Neural cell (in vitro differentiated cells): ENCODE results near the gene BTNL3. TPM values are rescaled to one million over a fixed set of nuclear protein-coding genes. Genes with fewer than 3 reads are reported as not detected.

Experiments used
- H2AFZ ChIP-seq: fragments of 200-600, 300-800 bp; sonication (generic), shearing (Covaris generic); 2 replicates; pipeline ENCODE4 v1.6.0; 2014; ENCODE audit warnings: low read depth, mild to moderate bottlenecking, antibody characterized with exemption, low read length, moderate library complexity
- H3F3A ChIP-seq: fragments of 200-600 bp; shearing (Covaris generic); 2 replicates; pipeline ENCODE4 v1.6.1; 2016; ENCODE audit warnings: mild to moderate bottlenecking, moderate library complexity, mixed read lengths, antibody characterized with exemption, low read length; ENCODE audit not compliant: insufficient read depth, poor library complexity, severe bottlenecking
- H3K27ac ChIP-seq: fragments of 200-600, 300-800 bp; sonication (generic), shearing (Covaris generic); 2 replicates; pipeline ENCODE4 v1.5.1; 2014; ENCODE audit warnings: mild to moderate bottlenecking, low read length, moderate library complexity
- H3K27me3 ChIP-seq: fragments of 300-800, 200-600 bp; sonication (generic), shearing (Covaris generic); 2 replicates; pipeline ENCODE4 v1.6.0; 2014; ENCODE audit warnings: mild to moderate bottlenecking, low read depth, low read length, moderate library complexity; ENCODE audit not compliant: insufficient read depth
- H3K36me3 ChIP-seq: fragments of 300-800, 200-600 bp; sonication (generic), shearing (Covaris generic); 2 replicates; pipeline ENCODE4 v1.5.1; 2014; ENCODE audit warnings: mild to moderate bottlenecking, antibody characterized with exemption, low read length, moderate library complexity; ENCODE audit not compliant: insufficient read depth
- H3K4me2 ChIP-seq: fragments of 300-800, 200-600 bp; sonication (generic), shearing (Covaris generic); 2 replicates; pipeline ENCODE4 v1.6.0; 2014; ENCODE audit warnings: mild to moderate bottlenecking, low read length
- H3K4me3 ChIP-seq: fragments of 300-800, 200-600 bp; sonication (generic), shearing (Covaris generic); 2 replicates; pipeline ENCODE4 v1.5.1; 2014; ENCODE audit warnings: mild to moderate bottlenecking, low read length, moderate library complexity
- H3K79me2 ChIP-seq: fragments of 200-600 bp; shearing (Covaris generic); replicated peaks from 2 replicates; pipeline ENCODE4 v1.6.0; 2014; ENCODE audit warnings: mild to moderate bottlenecking, low read length, moderate library complexity; ENCODE audit not compliant: insufficient read depth
- H3K9ac ChIP-seq: fragments of 300-800, 200-600 bp; sonication (generic), shearing (Covaris generic); 2 replicates; pipeline ENCODE4 v1.6.1; 2016; ENCODE audit warnings: mild to moderate bottlenecking, low read length, mixed read lengths
- H3K9me2 ChIP-seq: fragments of 200-600 bp; shearing (Covaris generic); 2 replicates; pipeline ENCODE4 v1.6.1; 2016; ENCODE audit warnings: mild to moderate bottlenecking, low read length, mixed read lengths; ENCODE audit not compliant: insufficient read depth
- H3K9me3 ChIP-seq: fragments of 200-600, 300-800 bp; sonication (generic), shearing (Covaris generic); 2 replicates; pipeline ENCODE4 v1.6.1; 2016; ENCODE audit warnings: mild to moderate bottlenecking, mixed run types, low read length, moderate library complexity, mixed read lengths
- H4K20me1 ChIP-seq: fragments of 200-600 bp; shearing (Covaris generic); 2 replicates; pipeline ENCODE4 v1.6.1; 2016; ENCODE audit warnings: mild to moderate bottlenecking, mixed run types; ENCODE audit not compliant: insufficient read depth
- EP300 ChIP-seq: fragments of 450-650 bp; conservative IDR thresholded peaks from 2 replicates; pipeline ENCODE4 v1.6.1; 2014; ENCODE audit warnings: antibody characterized with exemption, mild to moderate bottlenecking, moderate library complexity; ENCODE audit not compliant: poor library complexity, severe bottlenecking
- EZH2 ChIP-seq: fragments of 200-600, 300-800 bp; shearing (Covaris generic), sonication (generic); IDR thresholded peaks from 2 replicates; pipeline ENCODE4 v1.6.1; 2014; ENCODE audit warnings: antibody characterized with exemption, low read length, borderline replicate concordance, mild to moderate bottlenecking; ENCODE audit not compliant: insufficient read depth, poor library complexity, severe bottlenecking
- MXI1 ChIP-seq: fragments of 450-650 bp; conservative IDR thresholded peaks from 2 replicates; pipeline ENCODE4 v1.6.1; 2014; ENCODE audit warnings: antibody characterized with exemption, mild to moderate bottlenecking; ENCODE audit not compliant: poor library complexity, severe bottlenecking
- POLR2AphosphoS5 ChIP-seq: IDR thresholded peaks from 2 replicates; pipeline ENCODE4 v1.6.1; 2012
- RAD21 ChIP-seq: fragments of 450-650 bp; conservative IDR thresholded peaks from 2 replicates; pipeline ENCODE4 v1.6.1; 2014; ENCODE audit warnings: antibody characterized with exemption, mild to moderate bottlenecking, moderate library complexity
- SMC3 ChIP-seq: fragments of 450-650 bp; conservative IDR thresholded peaks from 2 replicates; pipeline ENCODE4 v1.6.1; 2014; ENCODE audit warnings: antibody characterized with exemption, mild to moderate bottlenecking, moderate library complexity; ENCODE audit not compliant: poor library complexity
- TAF1 ChIP-seq: IDR thresholded peaks from 2 replicates; pipeline ENCODE4 v1.6.1; 2012; ENCODE audit warnings: low read depth
- polyA plus RNA-seq: library from polyadenylated mRNA; depleted of rRNA; stranded (reverse); fragments of >200 nt; gene quantifications from 2 replicates; pipeline ENCODE4 v1.2.3, GENCODE V29; 2014
- TF ChIP-seq, protein P1 (sequence below): fragments of 450-650 bp; IDR thresholded peaks from 2 replicates; pipeline ENCODE4 v1.5.1; 2014; ENCODE audit warnings: antibody characterized with exemption, mild to moderate bottlenecking, moderate library complexity; ENCODE audit not compliant: poor library complexity, severe bottlenecking
- TF ChIP-seq, protein P2 (sequence below): IDR thresholded peaks from 2 replicates; pipeline ENCODE4 v1.6.1; 2012; ENCODE audit warnings: borderline replicate concordance

The BTNL3 gene
- polyA plus RNA-seq, 1 donor from 2014 or later, result not detected

DNA sequence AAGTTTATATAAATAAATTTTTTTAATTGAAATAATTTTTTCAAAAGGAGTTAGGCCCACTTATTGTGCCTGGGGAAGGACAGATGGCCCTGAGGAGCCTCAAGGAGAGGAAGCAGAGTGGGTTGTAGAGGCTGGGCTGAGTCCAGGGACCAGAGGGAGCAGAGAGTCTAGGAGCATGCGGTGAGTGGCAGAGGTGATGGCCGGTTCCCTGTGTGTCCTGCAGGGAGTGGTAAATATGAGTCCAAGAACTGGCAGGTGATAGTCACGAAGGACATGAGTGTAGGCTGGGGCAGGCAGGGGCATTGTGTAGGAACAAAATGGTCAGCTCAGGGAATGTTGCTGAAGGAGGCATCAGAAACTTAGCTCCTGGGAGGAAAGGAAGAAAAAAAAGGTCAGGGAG, 43.1 kb downstream of the BTNL3 start:
- no peak overlapping the region for H3K4me2 ChIP-seq
- no peak overlapping the region for H3K27ac ChIP-seq
- H3K9me2 ChIP-seq, result no peaks in the 10 kb centered on the region
- no peaks in the 10 kb centered on the region for H3K79me2 ChIP-seq
- no peak for TF ChIP-seq POLR2AphosphoS5
- no peak for TF ChIP-seq RAD21
- TF ChIP-seq EZH2, result no peak
- no peak for TF ChIP-seq EP300
- TF ChIP-seq MXI1, result no peak
- no peak for TF ChIP-seq TAF1
- no peak for TF ChIP-seq SMC3
- TF ChIP-seq, protein P1, sequence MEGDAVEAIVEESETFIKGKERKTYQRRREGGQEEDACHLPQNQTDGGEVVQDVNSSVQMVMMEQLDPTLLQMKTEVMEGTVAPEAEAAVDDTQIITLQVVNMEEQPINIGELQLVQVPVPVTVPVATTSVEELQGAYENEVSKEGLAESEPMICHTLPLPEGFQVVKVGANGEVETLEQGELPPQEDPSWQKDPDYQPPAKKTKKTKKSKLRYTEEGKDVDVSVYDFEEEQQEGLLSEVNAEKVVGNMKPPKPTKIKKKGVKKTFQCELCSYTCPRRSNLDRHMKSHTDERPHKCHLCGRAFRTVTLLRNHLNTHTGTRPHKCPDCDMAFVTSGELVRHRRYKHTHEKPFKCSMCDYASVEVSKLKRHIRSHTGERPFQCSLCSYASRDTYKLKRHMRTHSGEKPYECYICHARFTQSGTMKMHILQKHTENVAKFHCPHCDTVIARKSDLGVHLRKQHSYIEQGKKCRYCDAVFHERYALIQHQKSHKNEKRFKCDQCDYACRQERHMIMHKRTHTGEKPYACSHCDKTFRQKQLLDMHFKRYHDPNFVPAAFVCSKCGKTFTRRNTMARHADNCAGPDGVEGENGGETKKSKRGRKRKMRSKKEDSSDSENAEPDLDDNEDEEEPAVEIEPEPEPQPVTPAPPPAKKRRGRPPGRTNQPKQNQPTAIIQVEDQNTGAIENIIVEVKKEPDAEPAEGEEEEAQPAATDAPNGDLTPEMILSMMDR, result no peak
- TF ChIP-seq, protein P2, sequence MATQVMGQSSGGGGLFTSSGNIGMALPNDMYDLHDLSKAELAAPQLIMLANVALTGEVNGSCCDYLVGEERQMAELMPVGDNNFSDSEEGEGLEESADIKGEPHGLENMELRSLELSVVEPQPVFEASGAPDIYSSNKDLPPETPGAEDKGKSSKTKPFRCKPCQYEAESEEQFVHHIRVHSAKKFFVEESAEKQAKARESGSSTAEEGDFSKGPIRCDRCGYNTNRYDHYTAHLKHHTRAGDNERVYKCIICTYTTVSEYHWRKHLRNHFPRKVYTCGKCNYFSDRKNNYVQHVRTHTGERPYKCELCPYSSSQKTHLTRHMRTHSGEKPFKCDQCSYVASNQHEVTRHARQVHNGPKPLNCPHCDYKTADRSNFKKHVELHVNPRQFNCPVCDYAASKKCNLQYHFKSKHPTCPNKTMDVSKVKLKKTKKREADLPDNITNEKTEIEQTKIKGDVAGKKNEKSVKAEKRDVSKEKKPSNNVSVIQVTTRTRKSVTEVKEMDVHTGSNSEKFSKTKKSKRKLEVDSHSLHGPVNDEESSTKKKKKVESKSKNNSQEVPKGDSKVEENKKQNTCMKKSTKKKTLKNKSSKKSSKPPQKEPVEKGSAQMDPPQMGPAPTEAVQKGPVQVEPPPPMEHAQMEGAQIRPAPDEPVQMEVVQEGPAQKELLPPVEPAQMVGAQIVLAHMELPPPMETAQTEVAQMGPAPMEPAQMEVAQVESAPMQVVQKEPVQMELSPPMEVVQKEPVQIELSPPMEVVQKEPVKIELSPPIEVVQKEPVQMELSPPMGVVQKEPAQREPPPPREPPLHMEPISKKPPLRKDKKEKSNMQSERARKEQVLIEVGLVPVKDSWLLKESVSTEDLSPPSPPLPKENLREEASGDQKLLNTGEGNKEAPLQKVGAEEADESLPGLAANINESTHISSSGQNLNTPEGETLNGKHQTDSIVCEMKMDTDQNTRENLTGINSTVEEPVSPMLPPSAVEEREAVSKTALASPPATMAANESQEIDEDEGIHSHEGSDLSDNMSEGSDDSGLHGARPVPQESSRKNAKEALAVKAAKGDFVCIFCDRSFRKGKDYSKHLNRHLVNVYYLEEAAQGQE, result no peak
- H4K20me1 ChIP-seq, result no peaks in the 10 kb centered on the region
- H3K27me3 ChIP-seq, result no peaks in the 10 kb centered on the region
- no peak overlapping the region for H3K4me3 ChIP-seq
- H3K9me3 ChIP-seq, result no peaks in the 10 kb centered on the region
- H3K9ac ChIP-seq, result no peak overlapping the region
- no peaks in the 10 kb centered on the region for H3K36me3 ChIP-seq
- no peak overlapping the region for H2AFZ ChIP-seq
- no peaks in the 10 kb centered on the region for H3F3A ChIP-seq

DNA sequence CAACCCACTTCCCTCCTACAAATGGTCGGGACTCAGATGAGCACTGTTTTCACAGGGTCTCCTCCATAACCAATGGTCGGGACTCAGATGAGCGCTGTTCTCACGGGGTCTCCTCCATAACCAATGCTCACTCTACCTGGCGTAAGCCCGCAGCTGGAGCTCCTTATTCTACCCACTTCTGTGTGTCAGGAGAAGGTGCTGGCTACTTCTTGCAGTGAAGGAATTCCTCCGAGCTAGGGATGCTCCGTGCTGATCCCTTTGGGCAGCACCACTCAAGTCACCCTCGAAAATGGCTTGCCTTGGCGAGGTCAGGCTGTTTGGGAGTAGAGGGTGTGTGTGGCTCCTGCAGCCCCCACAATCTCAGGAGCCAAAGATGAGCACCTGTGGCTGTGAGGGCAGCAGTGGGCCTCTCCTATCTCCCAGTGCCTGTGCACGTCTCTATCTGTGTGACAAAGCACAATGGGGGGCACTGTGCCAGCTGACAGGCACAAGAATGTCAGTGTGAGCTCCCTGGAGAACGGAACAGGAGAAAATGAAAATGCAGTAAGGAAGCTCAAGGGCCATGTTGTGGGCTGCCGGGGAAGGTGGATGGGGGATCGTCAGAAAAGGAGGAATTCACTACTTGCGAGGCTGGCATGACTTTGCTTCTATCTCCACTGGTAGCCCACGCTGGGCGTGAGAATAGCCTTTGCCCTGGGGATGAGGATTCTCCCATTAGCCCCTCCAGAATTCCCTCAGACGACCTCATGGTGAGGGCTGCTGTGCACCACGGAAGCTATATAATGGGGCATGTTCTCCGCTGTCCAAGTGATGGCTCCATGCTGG, 47.6 kb downstream of the BTNL3 start:
- H3F3A ChIP-seq, result no peaks in the 10 kb centered on the region
- no peak overlapping the region for H3K4me2 ChIP-seq
- H3K4me3 ChIP-seq, result no peak overlapping the region
- H3K9ac ChIP-seq, result no peak overlapping the region
- H2AFZ ChIP-seq, result no peak overlapping the region
- TF ChIP-seq TAF1 (no peak), RAD21 (no peak), POLR2AphosphoS5 (no peak), SMC3 (no peak), MXI1 (no peak), EP300 (no peak), EZH2 (no peak)
- TF ChIP-seq, protein P1, result no peak
- TF ChIP-seq, protein P2, result no peak
- H3K79me2 ChIP-seq, result no peaks in the 10 kb centered on the region
- H3K9me3 ChIP-seq, result no peaks in the 10 kb centered on the region
- no peaks in the 10 kb centered on the region for H4K20me1 ChIP-seq
- H3K27ac ChIP-seq, result no peak overlapping the region
- H3K27me3 ChIP-seq, result no peaks in the 10 kb centered on the region
- no peaks in the 10 kb centered on the region for H3K36me3 ChIP-seq
- H3K9me2 ChIP-seq, result no peaks in the 10 kb centered on the region
